Colonic mucosa (tissue), 4 donors: Measurements from ENCODE around the gene SBK3. TPM values are rescaled to one million over a fixed set of nuclear protein-coding genes. Genes with fewer than 3 reads are reported as not detected.

Experiments
- DNase-seq: peaks from one replicate; pipeline ENCODE4 v3.0.0-alpha.2; 2020
- H3K27ac ChIP-seq: fragments of 200-600 bp; one replicate; pipeline ENCODE4 v1.8.0; 2021
- H3K27me3 ChIP-seq: fragments of 200-600 bp; one replicate; pipeline ENCODE4 v1.8.0; 2021
- H3K36me3 ChIP-seq: fragments of 200-600 bp; one replicate; pipeline ENCODE4 v1.8.0; 2021
- H3K4me1 ChIP-seq: fragments of 200-600 bp; one replicate; pipeline ENCODE4 v1.8.0; 2021; ENCODE audit warnings: mild to moderate bottlenecking
- H3K4me3 ChIP-seq: fragments of 200-600 bp; one replicate; pipeline ENCODE4 v1.8.0; 2021
- H3K9ac ChIP-seq, 2 donors: one replicate each; pipeline ENCODE4 v1.7.0; 2013; ENCODE audit warnings: control low read depth in 2 of 2, low read depth in 2 of 2, low read length in 2 of 2
- H3K9me3 ChIP-seq: fragments of 200-600 bp; one replicate; pipeline ENCODE4 v1.8.0; 2021
- CTCF ChIP-seq: fragments of 200-600 bp; IDR thresholded peaks from one replicate; pipeline ENCODE4 v1.8.0; 2022; ENCODE audit warnings: antibody characterized with exemption, mild to moderate bottlenecking
- intact Hi-C: fragments of 100-400 bp; cut with DNase I; formaldehyde crosslinking; loops from one replicate; pipeline ENCODE4 v1.14.1; 2022
- total RNA-seq, 2 donors: library from RNA; stranded (reverse); fragmentation: NEBNext Ultra II Directional in 1 of 2; extraction: Animal tissue kit (Norgen Biotek cat#: 25700) in 1 of 2; gene quantifications; one replicate each; pipeline ENCODE4 v1.2.1, GENCODE V29; 2021
- donor health status: healthy.
- donor health status: DM: no; HTN: no; CAD: no.
- donor health status: DM: no; HTN: no; CAD: no.

SBK3 gene
- total RNA-seq, 2 donors from 2014 or later, result not detected

- no peaks in the 10 kb centered on the region for H3K4me1 ChIP-seq
- no peaks in the 10 kb centered on the region for H3K27me3 ChIP-seq
- H3K4me3 ChIP-seq, result no peak overlapping the region
- H3K9ac ChIP-seq, result no peak overlapping the region
- DNase-seq, result no peak
- H3K36me3 ChIP-seq, result no peaks in the 10 kb centered on the region
- no peak for TF ChIP-seq CTCF
- no peak overlapping the region for H3K27ac ChIP-seq
- intact Hi-C loops, result loop anchor here (5.0 kb wide), 1 partner anchor 34 kb away; no protein-coding TSS in a partner anchor
- no peaks in the 10 kb centered on the region for H3K9me3 ChIP-seq
Observed at GRCh38 chr19:55553217-55554182, 8.2 kb upstream of the SBK3 start.

GRCh38 chr19:55552620-55553019, 7.3 kb upstream of the SBK3 start:
- Histone ChIP-seq H3K27ac (no peak overlapping the region), H3K4me1 (no peaks in the 10 kb centered on the region)
- TF ChIP-seq CTCF, result no peak

GRCh38 chr19:55552206-55552605, 6.9 kb upstream of the SBK3 start:
- no peak for DNase-seq
- Histone ChIP-seq H3K27ac (no peak overlapping the region), H3K9me3 (no peaks in the 10 kb centered on the region), H3K4me3 (no peak overlapping the region), H3K36me3 (no peaks in the 10 kb centered on the region), H3K4me1 (no peaks in the 10 kb centered on the region), H3K27me3 (no peaks in the 10 kb centered on the region), H3K9ac (no peak overlapping the region)
- intact Hi-C loops, result loop anchor here (5.0 kb wide), 1 partner anchor 35 kb away; no protein-coding TSS in a partner anchor
- TF ChIP-seq CTCF, result no peak

More at GRCh38 chr19:55552620-55553019, 7.3 kb upstream of the SBK3 start:
- no peak for DNase-seq
- Histone ChIP-seq H3K9ac (no peak overlapping the region), H3K36me3 (no peaks in the 10 kb centered on the region), H3K4me3 (no peak overlapping the region), H3K27me3 (no peaks in the 10 kb centered on the region), H3K9me3 (no peaks in the 10 kb centered on the region)
- intact Hi-C loops, result loop anchor here (5.0 kb wide), 1 partner anchor 35 kb away; no protein-coding TSS in a partner anchor

GRCh38 chr19:55550321-55550650, 4.9 kb upstream of the SBK3 start:
- no peak for DNase-seq
- Histone ChIP-seq H3K9ac (peak overlapping the region in 1 of 2 donors; percentile 26), H3K4me3 (peak overlapping the region; percentile 3), H3K27ac (no peak overlapping the region), H3K9me3 (no peaks in the 10 kb centered on the region), H3K4me1 (no peaks in the 10 kb centered on the region), H3K27me3 (no peaks in the 10 kb centered on the region), H3K36me3 (no peaks in the 10 kb centered on the region)
- no peak for TF ChIP-seq CTCF
- intact Hi-C loops, result loop anchor here (5.0 kb wide), 1 partner anchor 37 kb away; no protein-coding TSS in a partner anchor

- Histone ChIP-seq H3K27ac (peak overlapping the region; percentile 8), H3K27me3 (no peaks in the 10 kb centered on the region), H3K4me1 (no peaks in the 10 kb centered on the region), H3K9ac (peak overlapping the region in 1 of 2 donors; percentile 26), H3K9me3 (no peaks in the 10 kb centered on the region), H3K4me3 (peak overlapping the region; percentile 3), H3K36me3 (no peaks in the 10 kb centered on the region)
- TF ChIP-seq CTCF, result no peak
- intact Hi-C loops, result loop anchor here (5.0 kb wide), 1 partner anchor 38 kb away; no protein-coding TSS in a partner anchor
- DNase-seq, result peak; percentile 40
Observed at GRCh38 chr19:55549500-55550320, 4.4 kb upstream of the SBK3 start.
